Nucleus accumbens (tissue), 56 donors: ENCODE measurements around the gene P3R3URF.

Source experiments
- DNase-seq, 56 donors: peaks; one replicate each; lab custom pipeline; 2025; lab: John Stamatoyannopoulos, UW

P3R3URF gene

DNA sequence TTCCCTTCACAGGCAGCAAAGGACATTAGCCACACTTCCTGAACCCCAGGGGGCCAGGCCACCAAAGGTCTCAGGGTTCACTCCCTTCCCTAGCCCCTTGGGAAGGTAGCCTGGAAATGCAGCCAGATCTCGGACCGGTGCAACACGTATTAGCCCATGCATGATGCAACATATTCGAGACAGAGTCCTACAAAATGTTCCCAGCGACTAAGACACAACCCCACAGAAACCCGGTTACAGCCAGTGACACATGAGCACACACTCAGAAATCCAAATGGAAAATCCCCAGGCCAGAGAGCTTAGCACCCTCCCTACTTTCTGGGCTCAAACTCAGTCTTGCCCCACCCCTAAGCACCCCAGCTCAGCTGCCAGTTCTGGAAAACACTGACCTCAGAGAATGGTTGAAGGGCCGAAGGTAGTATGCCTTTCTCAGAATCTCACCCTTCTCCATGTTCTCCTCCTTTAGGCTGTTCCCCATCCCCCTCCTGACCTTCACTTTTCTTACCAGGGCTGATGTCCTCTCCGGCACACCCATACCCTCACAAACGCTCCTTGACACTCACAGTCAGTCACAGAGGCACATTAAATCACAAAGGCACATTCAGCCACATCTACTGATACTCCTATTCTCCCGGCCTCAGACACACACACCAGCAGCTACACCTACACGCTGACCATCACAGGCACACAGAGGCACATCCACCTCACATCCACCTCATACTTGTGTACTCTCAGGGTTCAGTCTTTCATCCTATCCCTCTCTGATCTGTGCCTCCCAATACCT lies 1.6 kb downstream of the P3R3URF start, which contains the start of gene TSPAN1:
Gene TSPAN1, plus strand, starts transcription at position 640 of the 784 bp plus-strand sequence. CDS start 6,021 bp downstream, outside the sequence.
- no peak for DNase-seq

DNA sequence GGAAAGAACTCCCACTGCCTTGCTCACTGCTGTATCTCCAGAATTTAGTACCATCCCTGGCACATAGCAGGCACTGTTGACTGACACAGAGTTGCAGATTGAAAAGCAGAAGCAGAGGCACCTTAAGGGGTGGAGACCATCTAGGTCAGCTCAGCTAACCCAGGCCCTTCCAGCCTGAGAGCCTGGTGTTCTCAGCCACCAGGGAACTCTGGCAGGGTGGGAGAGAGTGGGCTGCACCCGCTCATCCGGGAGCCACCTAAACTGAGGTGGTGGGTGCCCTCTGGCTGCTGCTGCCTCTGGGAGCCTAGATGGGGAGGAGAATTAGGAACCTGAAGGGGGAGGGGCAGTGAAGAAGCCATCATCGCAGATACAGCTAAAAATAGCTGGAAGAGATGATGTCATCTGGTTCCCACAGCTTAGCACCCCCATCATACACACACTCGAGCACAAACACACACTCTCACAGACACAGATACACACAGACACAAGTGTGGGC lies 2.9 kb downstream of the P3R3URF start:
- peak in 26 of 56 donors; percentile 8 to 69 (median 42) for DNase-seq

DNA sequence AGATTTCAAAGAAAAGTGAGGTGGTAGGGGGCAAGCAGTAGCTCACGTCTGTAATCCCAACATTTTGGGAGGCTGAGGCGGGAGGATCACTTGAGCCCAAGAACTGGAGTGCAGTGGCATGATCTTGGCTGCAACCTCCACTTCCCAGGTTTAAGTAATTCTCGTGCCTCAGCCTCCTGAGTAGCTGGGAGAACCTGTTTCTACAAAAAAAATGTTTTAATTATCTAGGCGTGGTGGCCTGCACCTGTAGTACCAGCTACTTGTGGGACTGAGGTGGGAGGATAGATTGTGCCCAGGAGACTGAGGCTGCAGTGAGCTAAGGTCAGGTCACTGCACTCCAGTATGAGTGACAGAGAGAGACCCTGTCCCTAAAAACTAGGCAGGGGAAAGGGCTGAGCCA lies 4.0 kb downstream of the P3R3URF start:
- DNase-seq = no peak

DNA sequence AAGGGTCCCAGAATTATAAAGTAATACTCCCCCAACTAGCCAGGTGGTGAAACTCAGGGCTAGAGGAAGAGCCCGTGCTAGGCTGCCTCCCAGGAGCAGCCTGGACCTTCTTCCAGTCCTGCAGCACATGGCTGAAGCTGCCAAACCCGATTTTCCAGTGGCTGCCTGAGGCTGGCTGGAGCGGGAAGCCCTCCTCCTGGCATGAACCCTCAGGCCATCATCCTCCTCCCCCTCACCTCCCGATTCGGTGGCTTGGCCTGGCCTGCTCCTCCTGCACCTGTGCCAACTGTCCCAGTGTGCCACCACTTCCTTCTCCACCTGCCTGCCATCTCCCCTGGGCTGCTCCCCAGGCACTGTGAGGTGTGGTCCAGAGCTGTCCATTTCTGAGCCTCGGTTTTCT lies 4.4 kb downstream of the P3R3URF start:
- DNase-seq = no peak

DNA sequence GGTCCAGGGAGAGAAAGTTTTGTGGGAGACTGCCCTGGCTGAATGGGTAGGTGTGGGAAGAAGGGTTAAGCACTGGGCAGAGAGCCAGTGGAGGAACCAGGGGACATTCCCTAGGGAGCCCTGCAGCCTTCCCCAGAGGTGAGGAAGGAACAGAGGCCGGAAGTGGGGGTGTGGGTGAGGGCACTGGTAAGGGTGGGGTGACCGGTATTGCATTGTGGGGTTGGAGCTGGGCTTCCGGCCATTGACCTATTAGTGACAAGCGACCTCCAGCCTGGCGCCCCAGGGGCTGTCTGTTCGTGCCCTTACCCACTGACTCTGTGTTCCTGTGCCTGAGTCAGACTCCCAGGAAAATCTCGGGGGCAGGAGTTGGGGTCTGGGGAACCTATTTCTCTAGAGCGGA lies 4.9 kb downstream of the P3R3URF start:
- no peak for DNase-seq

DNA sequence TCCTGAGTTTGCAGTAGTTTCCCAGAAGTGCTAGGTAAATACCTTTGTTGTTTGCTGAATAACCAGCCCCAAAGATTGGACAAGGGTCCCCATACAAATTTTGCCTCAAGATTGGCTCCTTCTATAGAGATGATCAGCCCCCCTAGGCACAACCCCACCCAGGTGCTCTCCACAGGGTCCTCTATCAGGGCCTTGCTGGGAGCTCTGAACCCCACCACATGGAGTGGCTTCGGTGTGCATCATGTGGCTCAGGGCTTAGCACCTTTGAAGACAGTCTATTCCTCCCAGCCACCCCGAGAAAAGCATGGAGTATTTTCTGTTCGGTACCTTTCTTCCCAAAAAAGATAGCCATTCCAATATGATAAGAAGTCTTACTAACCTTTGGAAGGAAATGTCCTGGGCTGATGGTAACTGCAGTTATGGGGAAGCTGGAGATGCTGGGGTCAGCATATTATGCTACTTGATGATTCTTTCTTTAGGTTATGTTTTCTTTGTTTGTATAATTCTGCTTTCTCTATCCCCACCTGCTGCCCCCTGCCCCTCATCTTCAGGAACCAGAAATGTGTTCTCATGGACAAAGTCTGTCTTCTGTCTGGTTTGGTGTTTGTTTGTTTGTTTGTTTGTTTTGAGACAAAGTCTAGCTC lies 6.4 kb downstream of the P3R3URF start:
- DNase-seq = no peak

DNA sequence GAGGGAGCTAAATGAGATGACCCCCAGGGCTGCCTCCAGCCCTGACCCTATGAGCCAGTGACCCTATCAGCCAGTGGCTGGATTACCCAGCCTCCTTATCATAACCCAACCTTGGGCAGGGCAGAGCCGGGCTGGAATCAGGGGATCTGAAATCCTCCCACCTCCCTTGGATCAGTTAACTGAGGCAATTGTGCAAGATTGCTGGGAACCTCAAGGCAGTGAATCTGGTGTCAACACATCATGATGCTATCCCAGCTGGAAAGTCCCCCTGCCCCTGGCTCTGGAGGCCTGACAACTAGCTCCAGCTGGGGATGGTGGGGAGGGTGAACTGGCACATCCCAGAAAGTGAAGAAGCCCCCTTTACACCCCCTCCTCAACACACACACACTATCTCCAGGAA lies 7.8 kb downstream of the P3R3URF start:
- no peak for DNase-seq

DNA sequence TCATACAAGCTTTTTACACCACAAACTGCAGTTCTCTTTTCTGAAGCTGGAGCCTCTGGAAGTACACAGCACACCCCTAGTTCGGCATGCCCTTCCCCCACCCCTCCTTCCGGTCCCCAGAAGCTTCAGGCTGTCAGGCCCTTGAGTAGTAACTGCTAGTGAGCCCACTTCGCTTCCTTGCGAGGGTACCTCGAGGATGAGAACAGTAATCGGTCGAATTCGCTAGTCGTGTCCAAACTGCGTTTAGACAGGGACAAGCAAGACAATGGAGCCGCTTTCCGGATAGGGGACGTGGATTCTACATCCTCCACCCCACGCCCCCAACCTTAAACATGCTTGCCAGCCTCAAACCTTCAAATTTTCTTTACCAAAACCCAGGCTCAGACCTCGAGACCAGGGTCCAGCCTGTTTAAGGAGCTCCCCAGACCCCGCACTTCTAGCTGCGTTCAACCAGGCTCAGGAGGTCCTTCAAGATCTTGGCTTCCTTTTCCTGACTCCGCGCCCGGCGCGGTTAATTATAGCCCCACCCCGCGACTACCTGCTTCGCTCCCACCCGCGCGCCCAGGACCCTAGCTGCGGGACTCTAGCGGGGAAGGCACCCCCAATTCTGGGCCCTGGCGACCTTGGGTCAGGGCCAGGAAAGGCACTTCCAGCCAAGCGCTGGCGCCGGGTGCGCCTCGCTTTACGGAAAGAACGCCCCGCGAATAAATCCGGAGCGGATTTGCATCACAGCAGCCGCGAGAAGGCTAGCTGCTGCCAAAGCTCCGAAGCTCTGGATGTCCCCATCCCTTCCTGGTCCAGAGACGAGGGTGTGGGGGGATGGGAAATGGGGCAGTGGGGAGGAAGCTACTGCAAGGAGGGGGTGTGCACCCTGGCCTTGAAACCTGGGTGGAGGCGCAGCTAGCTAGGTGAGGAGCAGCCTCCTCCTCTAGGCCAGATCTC lies 9.5 kb downstream of the P3R3URF start:
- peak in 7 of 56 donors; percentile 11 to 37 (median 24) for DNase-seq

DNA sequence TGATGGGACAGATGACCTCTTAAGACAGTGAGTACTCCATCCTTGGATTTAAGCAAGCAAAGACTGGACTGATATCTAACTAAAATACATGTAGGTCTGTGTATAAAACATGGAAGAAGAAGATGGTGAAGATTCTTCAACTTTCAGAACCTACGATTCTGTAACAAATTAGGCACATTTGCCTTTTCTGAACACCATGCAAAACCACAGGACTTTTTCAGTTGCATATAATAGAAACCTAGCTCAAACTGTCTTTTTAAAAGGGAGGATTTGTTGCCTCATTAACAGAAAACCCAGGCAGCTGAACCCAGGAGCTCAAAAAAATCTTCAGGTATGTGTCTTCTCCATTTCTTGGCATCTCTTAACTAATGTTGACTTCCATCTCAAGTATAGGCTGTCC lies 16.1 kb downstream of the P3R3URF start:
- no peak for DNase-seq

DNA sequence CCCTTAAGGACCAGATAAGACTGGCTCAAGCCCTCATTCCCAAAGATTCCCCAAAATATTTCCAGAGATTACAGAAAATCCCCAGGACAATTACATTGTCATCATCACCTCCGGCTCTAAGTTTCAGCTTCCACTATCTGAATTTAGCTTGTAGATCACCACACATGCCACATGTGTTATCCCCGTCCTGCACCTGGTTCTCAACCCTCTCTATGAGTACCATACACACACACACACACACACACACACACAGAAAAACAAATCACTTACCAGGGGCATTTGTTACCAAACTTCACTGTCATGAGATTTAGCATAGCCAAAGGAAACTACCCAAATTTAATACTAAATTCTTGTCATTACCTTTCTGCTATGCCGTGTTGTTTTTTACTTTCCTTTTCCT lies 16.8 kb downstream of the P3R3URF start:
- DNase-seq = no peak

DNA sequence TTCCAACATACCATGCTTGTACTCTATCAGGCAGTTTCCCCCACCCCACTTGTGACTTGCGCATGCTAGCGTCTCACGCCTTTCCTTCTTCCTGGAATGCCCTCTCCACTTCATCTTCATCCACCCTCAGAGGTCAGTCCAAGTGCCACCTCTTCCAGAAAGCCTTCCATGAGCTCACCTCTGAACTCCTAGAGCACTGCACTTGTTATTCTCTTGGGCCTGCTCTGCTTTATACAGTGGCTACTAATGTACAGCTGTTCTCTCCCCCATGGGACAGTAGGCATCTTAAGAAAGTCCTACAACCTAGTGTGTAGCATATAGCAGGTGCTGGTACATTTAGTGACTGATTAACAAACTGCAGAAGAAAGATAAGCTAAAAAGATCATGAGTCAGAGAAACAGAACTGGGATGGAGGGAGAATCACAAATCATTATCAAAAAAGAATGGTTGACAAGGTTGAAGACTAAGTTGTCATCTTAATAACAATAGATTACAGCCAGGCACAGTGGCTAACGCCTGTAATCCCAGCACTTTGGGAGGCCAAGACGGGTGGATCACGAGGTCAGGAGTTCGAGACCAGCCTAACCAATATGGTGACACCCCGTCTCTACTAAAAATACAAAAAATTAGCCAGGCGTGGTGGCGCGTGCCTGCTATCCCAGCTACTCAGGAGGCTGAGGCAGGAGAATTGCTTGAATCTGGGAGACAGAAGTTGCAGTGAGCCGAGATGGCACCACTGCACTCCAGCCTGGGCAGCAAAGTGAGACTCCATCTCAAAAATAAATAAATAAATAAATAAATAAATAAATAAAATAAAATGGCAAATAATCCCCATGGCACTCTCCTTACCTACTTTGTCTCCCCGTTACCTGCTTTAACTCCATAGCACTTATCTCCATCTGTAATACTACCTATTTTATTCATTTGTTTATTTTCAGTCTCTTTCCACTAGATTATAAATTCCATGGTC lies 17.7 kb downstream of the P3R3URF start:
- no peak for DNase-seq

DNA sequence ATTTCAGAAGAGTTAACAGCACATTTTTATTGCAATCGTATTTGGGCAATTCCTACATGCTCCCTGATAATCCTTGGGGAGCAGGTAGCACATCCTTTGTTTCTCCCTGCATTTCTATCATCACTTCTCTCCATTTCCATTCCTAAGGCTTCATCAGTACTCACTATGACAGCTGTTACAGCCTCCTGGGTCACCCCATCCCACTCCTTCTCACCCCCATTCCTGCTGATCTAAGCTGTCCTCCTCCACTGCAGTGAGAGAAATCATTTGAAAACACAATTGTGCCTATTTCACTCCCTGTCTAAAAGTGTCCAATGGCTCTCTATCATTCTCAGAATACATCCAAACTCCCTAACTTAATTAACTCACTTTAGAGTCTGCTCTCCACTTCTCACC lies 18.4 kb downstream of the P3R3URF start:
- no peak for DNase-seq

DNA sequence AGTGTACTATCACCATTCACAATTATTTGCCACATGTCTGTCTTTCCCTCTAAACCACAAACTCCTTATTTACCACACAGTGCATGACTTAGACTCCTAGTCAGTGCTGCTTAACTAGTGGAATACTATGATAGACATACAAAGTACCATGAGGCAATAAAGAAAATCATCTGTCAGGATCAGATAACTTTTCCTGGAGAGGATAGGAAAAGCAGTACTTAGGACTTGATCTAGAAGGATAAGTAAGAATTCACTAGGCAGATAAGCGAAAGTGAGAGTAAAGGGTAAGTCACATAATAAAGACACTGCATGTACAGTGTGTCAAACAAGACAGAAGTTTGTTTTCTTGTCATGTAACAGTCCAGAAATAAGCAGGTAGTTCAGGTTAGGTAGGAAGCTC lies 22.6 kb downstream of the P3R3URF start:
- DNase-seq = no peak

DNA sequence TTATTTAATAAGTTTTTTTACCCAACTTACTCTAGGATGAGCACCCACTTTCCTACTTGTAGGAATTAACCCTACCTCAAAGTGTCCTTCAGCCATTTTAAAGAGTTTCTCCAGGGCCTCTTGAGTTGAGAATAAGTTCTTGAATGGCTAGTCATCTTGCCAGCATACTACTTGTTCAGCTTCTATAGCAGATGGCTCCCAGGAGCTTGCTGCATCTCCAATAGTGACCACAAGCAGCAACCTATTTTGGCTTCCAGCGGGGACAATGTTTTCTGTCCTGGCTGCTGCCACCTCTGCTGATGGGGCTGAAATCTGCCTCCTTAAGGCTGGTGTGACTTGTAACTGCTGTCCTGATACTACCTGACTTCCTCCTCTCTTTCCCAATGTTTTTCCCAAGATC lies 23.1 kb downstream of the P3R3URF start:
- no peak for DNase-seq

DNA sequence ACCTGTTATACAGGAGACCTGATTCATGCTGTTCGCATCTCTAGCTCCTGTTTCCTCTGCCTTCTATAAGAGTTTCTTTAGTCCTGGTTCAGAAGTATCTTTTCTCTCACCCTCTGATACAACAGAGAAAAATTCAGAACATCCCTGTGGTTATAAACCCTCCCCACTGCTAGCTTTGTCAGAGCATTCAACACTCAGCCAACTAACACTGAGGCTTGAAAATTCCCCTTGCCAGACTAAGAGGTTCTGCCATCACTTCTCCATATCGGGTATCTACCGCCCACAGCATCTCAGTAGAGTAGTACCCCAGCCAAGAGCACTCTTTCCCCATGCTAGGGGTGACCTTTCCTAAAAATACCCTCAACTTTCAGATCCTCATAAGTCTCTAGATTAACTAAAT lies 24.3 kb downstream of the P3R3URF start:
- no peak for DNase-seq

DNA sequence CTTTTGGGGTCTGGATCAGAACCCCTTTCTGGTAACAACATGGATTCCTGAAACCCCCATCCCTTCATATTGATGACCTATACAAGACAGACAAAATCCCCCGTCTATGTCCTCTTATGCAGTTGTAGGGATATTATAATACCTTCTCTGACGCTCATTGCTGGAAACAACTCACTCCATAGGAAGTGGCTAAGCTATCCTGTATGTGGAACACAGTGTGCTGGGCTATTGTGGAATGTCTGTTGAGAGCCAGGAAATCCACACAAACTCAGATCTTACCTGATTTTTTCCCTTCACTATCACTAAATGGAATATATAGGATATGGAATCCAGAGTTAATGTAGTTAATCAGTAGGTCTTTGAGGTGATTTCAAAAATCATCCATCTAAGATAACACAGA lies 26.2 kb downstream of the P3R3URF start:
- DNase-seq = no peak

DNA sequence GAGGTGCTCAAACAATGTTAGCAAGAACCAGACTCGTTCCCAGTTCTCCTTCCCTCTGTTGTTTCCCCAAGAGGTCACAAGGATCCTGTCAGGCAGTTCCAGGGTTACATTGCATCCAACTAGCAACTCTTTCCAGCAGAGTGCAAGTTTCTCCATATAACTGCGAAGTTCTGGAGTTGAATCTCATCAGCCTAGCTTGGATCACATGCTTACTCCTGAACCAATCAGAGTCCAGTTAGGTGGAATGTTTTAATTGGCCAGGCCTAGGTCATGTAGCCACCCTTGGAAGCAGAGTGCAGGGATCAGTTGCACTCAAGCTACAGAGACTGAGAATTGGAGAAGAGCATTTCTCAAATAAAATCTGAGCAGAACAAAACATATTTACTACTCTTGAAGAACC lies 28.0 kb downstream of the P3R3URF start:
- no peak for DNase-seq

DNA sequence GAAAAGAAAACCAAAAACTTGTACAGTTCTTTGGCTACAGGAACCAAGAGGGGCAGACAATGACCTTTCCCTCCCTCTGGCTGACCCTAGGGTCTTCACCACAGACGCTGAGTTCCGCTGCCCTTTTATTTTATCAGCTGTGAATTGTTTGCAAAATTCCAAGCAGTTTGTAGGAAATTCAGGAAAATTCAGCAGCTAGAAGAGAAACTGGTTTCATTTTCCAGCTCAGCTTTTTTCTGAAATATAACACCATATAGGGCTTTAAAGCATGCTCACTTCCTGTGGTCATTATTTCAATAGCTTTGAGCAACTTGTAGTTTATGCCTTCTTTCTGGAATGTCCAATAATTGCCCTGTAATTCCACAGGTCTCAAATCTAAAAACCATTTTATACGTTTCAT lies 38.4 kb downstream of the P3R3URF start:
- no peak for DNase-seq

DNA sequence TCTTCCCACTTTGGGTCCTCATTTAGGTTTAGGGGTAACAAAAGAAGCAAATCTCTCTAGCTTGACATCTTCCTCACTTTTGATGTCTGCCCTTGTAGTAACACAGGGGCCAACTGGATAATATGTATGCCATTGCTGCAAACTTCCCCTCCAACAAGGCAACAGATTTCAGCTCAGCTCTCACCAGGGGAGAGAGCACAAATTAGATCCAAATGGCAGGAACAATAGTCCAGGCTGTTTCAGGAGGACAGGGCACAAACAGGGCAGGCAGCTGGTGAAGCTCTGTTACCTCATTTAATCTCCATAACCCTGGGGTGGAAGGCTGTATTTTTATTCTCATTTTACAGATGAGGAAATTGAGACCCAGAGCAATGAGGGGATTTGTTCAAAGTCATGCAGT lies 39.6 kb downstream of the P3R3URF start:
- DNase-seq = no peak
